Esophagus squamous epithelium (tissue), 5 donors: ENCODE results near the gene LRRC74A. TPM values are rescaled to one million over a fixed set of nuclear protein-coding genes. Genes with fewer than 3 reads are reported as not detected.

ENCODE experiments used
- DNase-seq: peaks from one replicate; lab custom pipeline; 2025; lab: John Stamatoyannopoulos, UW
- H3K27ac ChIP-seq, 4 donors: fragments of 200-600 bp; sonication (generic); one replicate each; pipeline ENCODE4 v1.5.1; 2016 to 2019; ENCODE audit warnings: mild to moderate bottlenecking in 1 of 4
- H3K27me3 ChIP-seq, 4 donors: fragments of 200-600 bp; sonication (generic); 1 replicate in 3 of 4; 2 replicates in 1 of 4; pipeline versions ENCODE4 v1.5.1 to v1.6.0; 2017 to 2021; ENCODE audit warnings: antibody characterized with exemption in 1 of 4
- H3K36me3 ChIP-seq, 3 donors: fragments of 200-600 bp; sonication (generic); one replicate each; pipeline ENCODE4 v1.5.1; 2016 to 2019
- H3K4me1 ChIP-seq, 3 donors: fragments of 200-600 bp; sonication (generic); one replicate each; pipeline ENCODE4 v1.5.1; 2017 to 2019
- H3K4me3 ChIP-seq, 4 donors: fragments of 200-600 bp; sonication (generic); 1 replicate in 3 of 4; 2 replicates in 1 of 4; pipeline ENCODE4 v1.5.1; 2016 to 2019; ENCODE audit warnings: mild to moderate bottlenecking in 2 of 4, moderate library complexity in 1 of 4
- H3K9me3 ChIP-seq, 3 donors: fragments of 200-600 bp; sonication (generic); one replicate each; pipeline ENCODE4 v1.5.1; 2016 to 2019
- POLR2A ChIP-seq, 4 donors: fragments of 450-650 bp; IDR thresholded peaks; one replicate each; pipeline ENCODE4 v1.6.1; 2017; ENCODE audit warnings: antibody characterized with exemption in 4 of 4, mild to moderate bottlenecking in 4 of 4, moderate library complexity in 3 of 4
- WGBS, 2 donors: methylation state at CpG; one replicate each; pipeline ENCODE4 v1.1.5; 2018; 5-methylcytosine and 5-hydroxymethylcytosine counted together
- intact Hi-C: fragments of 100-400 bp; cut with DNase I; formaldehyde crosslinking; loops from one replicate; pipeline ENCODE4 v1.15.0; 2022
- total RNA-seq, 4 donors: library from RNA; depleted of rRNA; stranded (reverse); fragments of >200 nt; gene quantifications; one replicate each; pipeline ENCODE4 v1.1.0, GENCODE V29; 2016
- TF ChIP-seq, protein P1 (sequence below), 6 experiments: fragments of 450-650 bp in 4 of 6; fragments of 200-600 bp in 2 of 6; sonication (generic) in 2 of 6; IDR thresholded peaks; one replicate each; pipeline ENCODE4 v1.5.1; 2016 to 2019; ENCODE audit warnings: antibody characterized with exemption in 6 of 6, mild to moderate bottlenecking in 4 of 6, moderate library complexity in 4 of 6
- donor health status: DM: yes; HTN: yes; CAD: no.

The LRRC74A gene
- total RNA-seq, 4 donors from 2014 or later: not detected

- H3K36me3 ChIP-seq: no peaks in the 10 kb centered on the region
- H3K9me3 ChIP-seq: no peaks in the 10 kb centered on the region
- H3K27ac ChIP-seq: no peak overlapping the region
- intact Hi-C loops: no loop called here
- TF ChIP-seq, protein P1, sequence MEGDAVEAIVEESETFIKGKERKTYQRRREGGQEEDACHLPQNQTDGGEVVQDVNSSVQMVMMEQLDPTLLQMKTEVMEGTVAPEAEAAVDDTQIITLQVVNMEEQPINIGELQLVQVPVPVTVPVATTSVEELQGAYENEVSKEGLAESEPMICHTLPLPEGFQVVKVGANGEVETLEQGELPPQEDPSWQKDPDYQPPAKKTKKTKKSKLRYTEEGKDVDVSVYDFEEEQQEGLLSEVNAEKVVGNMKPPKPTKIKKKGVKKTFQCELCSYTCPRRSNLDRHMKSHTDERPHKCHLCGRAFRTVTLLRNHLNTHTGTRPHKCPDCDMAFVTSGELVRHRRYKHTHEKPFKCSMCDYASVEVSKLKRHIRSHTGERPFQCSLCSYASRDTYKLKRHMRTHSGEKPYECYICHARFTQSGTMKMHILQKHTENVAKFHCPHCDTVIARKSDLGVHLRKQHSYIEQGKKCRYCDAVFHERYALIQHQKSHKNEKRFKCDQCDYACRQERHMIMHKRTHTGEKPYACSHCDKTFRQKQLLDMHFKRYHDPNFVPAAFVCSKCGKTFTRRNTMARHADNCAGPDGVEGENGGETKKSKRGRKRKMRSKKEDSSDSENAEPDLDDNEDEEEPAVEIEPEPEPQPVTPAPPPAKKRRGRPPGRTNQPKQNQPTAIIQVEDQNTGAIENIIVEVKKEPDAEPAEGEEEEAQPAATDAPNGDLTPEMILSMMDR (IDR thresholded peaks at IDR 0.05): no peak
- TF ChIP-seq POLR2A (IDR thresholded peaks at IDR 0.05): no peak
- no peak overlapping the region for H3K4me3 ChIP-seq
- WGBS, 2 donors: 83 to 96% methylated on average over 4 of the region's 4 CpGs
- H3K27me3 ChIP-seq: peaks cover 0 to 6% (median 0%) of the 10 kb centered on the region in 4 donors
- no peak for DNase-seq
- no peaks in the 10 kb centered on the region for H3K4me1 ChIP-seq
Observed at GRCh38 chr14:76830556-76830955, 4.3 kb downstream of the LRRC74A start.

DNA sequence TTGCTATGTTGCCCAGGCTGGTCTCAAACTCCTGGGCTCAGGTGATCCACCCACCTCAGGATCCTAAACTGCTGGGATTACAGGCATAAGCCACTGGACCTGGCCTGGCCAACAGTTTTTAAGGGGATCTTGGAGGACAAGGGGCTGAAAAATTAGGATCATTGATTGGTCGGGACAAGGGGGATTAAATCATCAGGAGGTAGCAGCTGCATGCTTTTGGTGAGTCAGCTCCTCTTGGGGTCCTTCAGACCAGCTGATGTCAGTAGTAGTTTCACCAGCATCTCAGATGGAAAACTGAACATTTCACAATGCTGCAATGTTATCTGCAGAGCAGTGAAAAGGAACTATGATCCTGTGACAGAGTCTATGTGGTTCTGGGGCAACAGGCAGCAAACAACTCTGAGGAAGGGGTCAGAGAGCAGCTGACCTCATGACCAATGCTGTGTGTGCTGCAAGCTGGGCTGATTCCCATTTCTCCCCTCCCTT lies 6.3 kb downstream of the LRRC74A start:
- intact Hi-C loops: no loop called here
- Histone ChIP-seq H3K9me3 (no peaks in the 10 kb centered on the region), H3K27ac (no peak overlapping the region), H3K27me3 (peaks cover 0 to 6% (median 0%) of the 10 kb centered on the region in 4 donors), H3K4me1 (no peaks in the 10 kb centered on the region), H3K4me3 (no peak overlapping the region), H3K36me3 (no peaks in the 10 kb centered on the region)
- TF ChIP-seq, protein P1 (IDR thresholded peaks at IDR 0.05): no peak
- no peak for TF ChIP-seq POLR2A (IDR thresholded peaks at IDR 0.05)
- WGBS, 2 donors: 20 to 44% methylated on average over 1 of the region's 1 CpG
- DNase-seq: no peak

- Histone ChIP-seq H3K9me3 (no peaks in the 10 kb centered on the region), H3K36me3 (no peaks in the 10 kb centered on the region), H3K4me1 (no peaks in the 10 kb centered on the region), H3K4me3 (no peak overlapping the region), H3K27me3 (peaks cover 0 to 4% (median 0%) of the 10 kb centered on the region in 4 donors), H3K27ac (no peak overlapping the region)
- DNase-seq: no peak
- intact Hi-C loops: no loop called here
- WGBS, 2 donors: 64 to 70% methylated on average over 2 of the region's 2 CpGs
- TF ChIP-seq, protein P1 (IDR thresholded peaks at IDR 0.05): no peak
- TF ChIP-seq POLR2A (IDR thresholded peaks at IDR 0.05): no peak
Observed at GRCh38 chr14:76833011-76833410, 6.8 kb downstream of the LRRC74A start.

DNA sequence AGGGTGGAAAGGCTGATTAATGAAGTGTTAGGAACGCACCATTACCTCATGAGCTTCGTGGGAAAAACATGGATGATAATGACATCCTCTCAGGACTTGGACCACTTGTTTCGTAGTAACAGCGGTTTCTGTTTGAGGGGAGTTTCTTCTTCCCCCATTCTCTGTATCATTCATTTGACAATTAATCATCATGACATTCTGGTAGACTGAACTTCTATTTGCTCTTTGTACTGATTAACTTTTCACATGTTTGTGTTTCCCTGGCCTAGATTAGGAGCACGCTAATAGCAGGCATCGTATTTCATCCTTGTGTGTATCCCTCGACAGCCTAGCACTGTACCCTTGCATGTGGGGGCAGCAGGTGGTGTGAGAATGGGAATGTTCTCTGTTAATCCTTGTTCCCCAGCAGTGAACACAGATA lies 8.0 kb downstream of the LRRC74A start:
- Histone ChIP-seq H3K4me3 (no peak overlapping the region), H3K4me1 (no peaks in the 10 kb centered on the region), H3K9me3 (no peaks in the 10 kb centered on the region), H3K27ac (no peak overlapping the region), H3K36me3 (no peaks in the 10 kb centered on the region), H3K27me3 (peaks cover 0 to 3% (median 0%) of the 10 kb centered on the region in 4 donors)
- 40 to 55% methylated on average over 7 of the region's 7 CpGs for WGBS, 2 donors
- DNase-seq: no peak
- TF ChIP-seq, protein P1 (IDR thresholded peaks at IDR 0.05): no peak
- no peak for TF ChIP-seq POLR2A (IDR thresholded peaks at IDR 0.05)
- intact Hi-C loops: no loop called here

GRCh38 chr14:76836029-76836630 lies 9.9 kb downstream of the LRRC74A start:
- Histone ChIP-seq H3K27me3 (peaks cover 0 to 13% (median 0%) of the 10 kb centered on the region in 4 donors), H3K27ac (no peak overlapping the region), H3K36me3 (no peaks in the 10 kb centered on the region), H3K9me3 (no peaks in the 10 kb centered on the region), H3K4me1 (no peaks in the 10 kb centered on the region), H3K4me3 (no peak overlapping the region)
- 80 to 89% methylated on average over 5 to 9 of the region's 13 CpGs for WGBS, 2 donors
- TF ChIP-seq, protein P1 (IDR thresholded peaks at IDR 0.05): no peak
- TF ChIP-seq POLR2A (IDR thresholded peaks at IDR 0.05): no peak
- intact Hi-C loops: no loop called here
- DNase-seq: no peak
